ENCODE measurements around the gene MARCHF10.
A peak's percentile ranks its signal among the peaks of the same experiment; 100 is the strongest.

MARCHF10 gene

GRCh38 chr17:62720126-62720850, 87.8 kb downstream of the MARCHF10 start:
- no peaks in the 10 kb centered on the region for H3K36me3 ChIP-seq

GRCh38 chr17:62719586-62719985, 88.5 kb downstream of the MARCHF10 start:
- H3K27me3 ChIP-seq: no peaks in the 10 kb centered on the region
- H3K4me1 ChIP-seq: peaks cover 21% of the 10 kb centered on the region
- no peaks in the 10 kb centered on the region for H3K36me3 ChIP-seq
- no peak for DNase-seq
- H3K4me3 ChIP-seq (ENCODE audit: low read depth, low read length): no peak overlapping the region
- no peak for TF ChIP-seq CTCF (IDR thresholded peaks at IDR 0.05; ENCODE audit: low read depth, low read length)
- no peaks in the 10 kb centered on the region for H3K9me3 ChIP-seq

More at GRCh38 chr17:62720126-62720850, 87.8 kb downstream of the MARCHF10 start:
- Histone ChIP-seq H3K9me3 (no peaks in the 10 kb centered on the region), H3K27me3 (no peaks in the 10 kb centered on the region), H3K4me1 (peaks cover 22% of the 10 kb centered on the region), H3K4me3 (ENCODE audit: low read depth, low read length) (no peak overlapping the region)
- DNase-seq: no peak
- TF ChIP-seq CTCF (IDR thresholded peaks at IDR 0.05; ENCODE audit: low read depth, low read length): peak; percentile 63

DNA sequence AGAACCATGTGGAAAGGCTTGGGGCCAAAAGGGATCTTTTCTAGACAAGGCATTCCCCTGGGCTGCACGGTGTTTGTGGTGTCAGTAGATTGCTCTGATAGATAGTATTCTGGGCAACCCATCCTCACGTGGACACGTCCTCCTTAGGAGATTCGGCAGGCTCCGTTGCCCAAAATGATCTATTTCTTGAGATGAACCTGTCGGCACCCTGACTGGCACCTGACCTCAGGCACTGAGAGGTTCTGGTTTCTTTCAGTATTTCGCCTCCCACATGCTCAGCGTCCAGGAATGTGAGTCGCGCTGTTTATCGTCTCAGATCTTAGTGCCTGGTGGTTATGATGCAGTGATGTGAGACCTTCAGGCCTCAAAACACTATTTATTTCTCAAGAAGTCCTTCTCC, 89.7 kb downstream of the MARCHF10 start:
- Histone ChIP-seq H3K36me3 (no peaks in the 10 kb centered on the region), H3K27me3 (no peaks in the 10 kb centered on the region), H3K9me3 (no peaks in the 10 kb centered on the region), H3K4me1 (peaks cover 12% of the 10 kb centered on the region), H3K4me3 (ENCODE audit: low read depth, low read length) (no peak overlapping the region)
- peak; percentile 35 for DNase-seq
- TF ChIP-seq CTCF (IDR thresholded peaks at IDR 0.05; ENCODE audit: low read depth, low read length): no peak

DNA sequence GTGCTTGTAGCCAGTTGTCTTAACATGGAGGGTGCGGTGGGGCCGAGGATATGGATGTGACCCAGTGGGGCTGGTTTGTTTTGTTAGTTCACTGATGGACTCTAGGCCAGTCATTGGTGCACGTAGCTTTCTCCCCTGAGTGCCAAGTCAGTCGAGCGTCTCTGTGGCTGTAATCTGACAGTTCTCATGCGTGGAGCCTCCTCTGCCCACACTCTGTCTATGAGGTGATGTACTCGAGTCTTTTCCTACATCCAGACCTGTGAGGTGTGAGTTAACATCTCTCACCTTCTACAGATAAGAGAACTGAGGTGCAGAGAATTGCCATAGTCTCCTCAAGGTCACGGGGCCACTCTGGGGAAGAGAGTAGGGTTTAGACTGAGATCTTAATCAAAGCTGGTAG, 90.2 kb downstream of the MARCHF10 start:
- Histone ChIP-seq H3K9me3 (no peaks in the 10 kb centered on the region), H3K36me3 (no peaks in the 10 kb centered on the region), H3K4me3 (ENCODE audit: low read depth, low read length) (no peak overlapping the region), H3K27me3 (no peaks in the 10 kb centered on the region), H3K4me1 (peaks cover 9% of the 10 kb centered on the region)
- DNase-seq: no peak
- TF ChIP-seq CTCF (IDR thresholded peaks at IDR 0.05; ENCODE audit: low read depth, low read length): no peak

GRCh38 chr17:62717589-62717855, 90.6 kb downstream of the MARCHF10 start:
- no peaks in the 10 kb centered on the region for H3K36me3 ChIP-seq
- no peaks in the 10 kb centered on the region for H3K27me3 ChIP-seq
- no peak for DNase-seq
- H3K9me3 ChIP-seq: no peaks in the 10 kb centered on the region
- H3K4me1 ChIP-seq: peaks cover 9% of the 10 kb centered on the region
- H3K4me3 ChIP-seq (ENCODE audit: low read depth, low read length): no peak overlapping the region
- TF ChIP-seq CTCF (IDR thresholded peaks at IDR 0.05; ENCODE audit: low read depth, low read length): no peak

GRCh38 chr17:62716834-62717588, 91.1 kb downstream of the MARCHF10 start:
- H3K4me1 ChIP-seq: peaks cover 9% of the 10 kb centered on the region
- TF ChIP-seq CTCF (IDR thresholded peaks at IDR 0.05; ENCODE audit: low read depth, low read length): no peak
- DNase-seq: no peak
- no peaks in the 10 kb centered on the region for H3K36me3 ChIP-seq
- no peaks in the 10 kb centered on the region for H3K9me3 ChIP-seq
- no peaks in the 10 kb centered on the region for H3K27me3 ChIP-seq
- H3K4me3 ChIP-seq (ENCODE audit: low read depth, low read length): no peak overlapping the region
